NCI-H1436 (cell line): Measurements from ENCODE around the gene BRD8.

Experiments
- DNase-seq: peaks from one replicate; lab custom pipeline; 2025; lab: John Stamatoyannopoulos, UW

BRD8 gene

DNA sequence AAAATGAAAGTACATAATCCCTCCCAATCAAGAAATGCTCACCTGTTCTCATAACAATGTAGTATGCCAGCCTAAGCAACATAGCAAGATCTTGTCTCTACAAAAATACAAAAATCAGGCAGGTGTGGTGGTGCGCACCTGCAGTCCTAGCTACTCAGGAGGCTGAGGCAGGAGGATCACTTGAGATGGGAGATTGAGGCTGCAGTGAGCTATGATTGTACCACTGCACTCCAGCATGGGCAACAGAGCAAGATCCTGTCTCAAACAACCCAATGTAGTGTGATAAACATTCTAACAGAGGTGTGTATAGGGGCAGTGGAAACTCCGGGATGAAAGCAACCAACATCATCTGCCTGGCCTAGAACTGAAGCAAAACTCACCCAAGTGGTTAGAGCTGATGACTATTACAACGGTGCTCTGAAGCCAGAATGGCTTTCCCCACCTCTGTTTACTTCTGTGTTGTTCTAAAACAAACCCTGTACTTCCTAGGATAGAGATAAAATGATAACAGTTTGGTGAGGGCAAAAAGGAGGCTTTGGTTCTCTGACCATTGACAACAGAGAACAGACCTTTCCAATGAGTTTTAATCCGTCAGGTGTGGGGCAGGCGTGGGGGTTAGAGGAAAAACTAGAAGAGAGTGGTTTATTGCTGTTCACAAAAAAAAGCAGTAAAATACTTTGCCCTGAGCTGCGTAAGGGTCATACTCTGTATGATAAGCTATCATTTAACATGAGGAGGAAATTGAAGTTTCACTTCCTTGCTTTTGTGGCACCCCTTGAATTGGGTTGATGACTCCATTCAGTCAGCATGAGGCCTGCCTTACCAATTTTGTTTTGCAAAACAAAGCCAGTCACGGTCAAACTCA is 75.7 kb downstream of the BRD8 start:
- DNase-seq: no peak

DNA sequence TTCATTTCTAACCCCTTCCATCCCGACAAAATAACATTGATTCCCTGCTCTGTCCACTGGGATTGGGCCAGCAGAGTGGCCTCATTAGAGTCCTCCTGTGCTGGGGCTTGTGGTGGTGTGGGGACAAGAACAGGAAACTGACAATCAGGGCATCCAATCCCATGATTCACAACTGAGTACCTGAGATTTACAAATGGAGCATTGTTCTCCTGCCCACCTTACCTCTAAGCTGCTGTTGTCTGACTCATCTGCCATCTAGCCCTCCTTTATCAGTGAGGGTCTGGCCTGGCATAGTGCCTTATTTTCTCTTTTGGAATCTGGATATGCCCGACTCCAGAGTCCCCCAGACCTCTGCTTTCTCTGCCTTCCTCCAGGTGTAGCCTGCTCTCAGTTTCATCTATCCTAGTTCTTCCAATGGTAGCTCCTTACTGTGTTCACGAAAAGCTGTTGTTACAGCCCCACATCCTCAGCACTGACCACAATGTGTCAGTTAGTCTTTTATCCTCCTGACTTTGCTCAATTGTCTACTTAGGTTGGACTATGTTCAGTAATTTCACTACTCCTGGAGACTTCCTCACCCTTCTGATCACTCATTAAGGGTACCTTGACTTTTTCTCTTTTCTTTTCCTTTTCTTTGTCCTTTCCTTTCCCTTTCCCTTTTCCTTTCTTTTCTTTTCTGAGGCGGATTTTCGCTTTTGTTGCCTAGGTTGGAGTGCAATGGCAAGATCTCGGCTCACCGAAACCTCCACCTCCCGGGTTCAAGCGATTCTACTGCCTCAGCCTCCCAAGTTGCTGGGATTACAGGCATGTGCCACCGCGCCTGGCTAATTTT is 81.2 kb downstream of the BRD8 start:
- no peak for DNase-seq

DNA sequence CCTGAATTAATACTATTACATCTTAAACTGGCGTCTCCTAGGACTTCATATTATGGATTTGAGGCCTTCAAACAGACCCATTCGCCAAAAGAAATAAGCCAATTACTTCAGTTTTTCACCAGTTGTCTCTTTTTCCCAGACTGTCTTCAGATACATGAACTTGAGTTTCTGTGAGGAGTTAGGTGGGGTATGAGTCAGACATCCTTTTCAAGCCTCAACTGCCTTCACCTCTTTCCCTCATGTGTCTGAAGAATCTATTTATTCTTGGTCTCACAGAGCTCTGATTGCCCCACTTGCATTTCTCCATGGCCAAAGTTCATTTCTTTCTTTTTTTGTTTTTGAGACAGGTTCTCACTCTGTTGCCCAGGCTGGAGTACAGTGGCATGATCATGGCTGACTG is 82.1 kb downstream of the BRD8 start:
- DNase-seq: no peak

DNA sequence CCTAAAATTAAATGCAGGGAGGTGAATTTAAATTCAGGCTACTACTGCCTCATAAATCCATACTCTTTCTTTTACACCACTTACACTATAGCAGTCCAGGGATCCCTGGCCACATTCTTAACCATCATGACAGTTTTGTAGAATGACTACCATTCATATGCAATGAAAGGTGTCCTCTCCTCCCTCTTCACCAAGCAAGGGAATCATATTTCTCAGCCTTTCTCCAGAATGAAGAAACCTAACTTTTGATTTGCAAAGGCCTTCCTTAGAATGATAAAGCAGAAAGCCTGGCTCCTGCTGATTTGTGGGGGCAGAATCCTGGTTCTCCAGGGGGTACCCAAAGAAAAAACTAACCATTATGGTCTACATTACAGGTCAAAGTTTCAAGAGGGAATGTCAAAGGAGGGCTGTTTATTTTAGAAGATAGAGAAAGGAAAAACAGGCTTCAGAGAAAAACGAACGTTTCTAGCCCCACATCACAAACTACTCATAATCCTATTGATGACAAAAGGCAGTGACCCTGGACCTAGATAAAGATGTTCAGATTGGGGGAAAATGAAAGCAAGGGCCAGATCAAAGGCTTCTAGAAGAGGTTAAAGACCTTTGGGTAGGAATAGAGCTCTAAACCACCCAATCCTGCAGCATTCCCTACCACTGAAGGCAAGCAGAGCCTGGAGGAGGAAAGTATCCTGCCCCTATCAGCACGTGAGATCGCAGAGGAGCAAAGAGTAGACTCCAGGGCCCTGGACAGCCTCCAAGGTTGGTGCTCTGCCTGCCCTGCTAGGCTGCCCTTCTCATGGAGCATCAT is 83.1 kb downstream of the BRD8 start:
- DNase-seq: no peak

DNA sequence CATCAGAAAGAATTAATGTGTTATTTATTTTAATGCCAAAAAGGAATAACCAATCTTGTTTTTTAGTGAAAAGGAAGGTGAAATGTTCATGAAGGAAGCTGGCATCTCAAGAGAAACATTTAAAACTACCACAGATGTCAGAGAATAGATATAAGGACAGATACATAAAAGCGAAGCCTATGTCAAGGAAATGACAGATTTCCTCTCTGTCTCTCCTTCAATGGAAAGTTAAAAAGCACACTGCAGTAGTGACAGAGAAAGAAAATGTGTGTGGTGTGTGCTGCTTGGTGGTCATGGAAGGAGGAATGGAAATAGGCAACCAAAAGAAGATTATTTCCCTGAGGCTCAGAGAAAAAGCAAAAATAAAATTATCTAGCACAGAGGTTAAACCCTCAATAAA is 85.4 kb downstream of the BRD8 start:
- no peak for DNase-seq

DNA sequence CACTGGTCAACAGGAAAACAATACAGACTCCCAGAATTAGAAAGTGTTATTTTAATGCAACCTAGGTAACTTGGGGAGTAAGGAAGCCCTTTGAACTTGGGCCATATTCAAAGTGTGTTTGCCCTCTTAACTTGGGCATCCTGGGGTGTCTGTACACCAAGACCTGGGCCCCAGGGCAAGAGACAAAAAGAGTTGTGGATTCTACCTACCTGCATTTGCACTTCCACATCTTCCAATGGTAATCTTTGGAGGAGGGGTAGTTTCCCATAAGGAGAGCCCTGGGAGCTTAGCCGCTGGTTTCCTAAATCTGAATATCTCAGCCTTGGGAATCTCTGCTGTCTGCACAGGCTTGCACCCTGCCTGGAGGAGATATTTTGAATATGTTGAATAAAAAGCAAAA is 86.1 kb downstream of the BRD8 start:
- no peak for DNase-seq

DNA sequence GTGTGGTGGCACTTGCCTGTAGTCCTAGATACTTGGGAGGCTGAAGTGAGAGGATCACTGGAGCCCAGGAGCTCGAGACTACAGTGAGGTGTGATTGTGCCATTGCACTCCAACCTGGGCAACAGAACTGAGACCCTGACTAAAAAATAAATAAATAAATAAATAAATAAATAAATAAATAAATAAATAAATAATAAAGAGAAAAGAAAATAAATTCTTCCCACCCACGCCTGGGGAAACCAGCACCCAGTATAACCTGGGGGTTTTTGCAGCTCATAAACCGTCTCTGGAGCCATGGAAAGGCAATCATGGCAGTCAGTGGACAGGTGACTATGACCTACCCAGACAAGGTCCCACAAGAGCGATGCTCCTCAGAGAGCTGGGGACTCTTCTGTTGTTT is 86.7 kb downstream of the BRD8 start:
- no peak for DNase-seq
